HK-2 (cell line): ENCODE data around the gene EXOSC7.

Source experiments
- DNase-seq: peaks from one replicate; pipeline ENCODE4 v3.0.0-alpha.2; 2018; ENCODE audit not compliant: unreplicated experiment

The EXOSC7 gene

DNA sequence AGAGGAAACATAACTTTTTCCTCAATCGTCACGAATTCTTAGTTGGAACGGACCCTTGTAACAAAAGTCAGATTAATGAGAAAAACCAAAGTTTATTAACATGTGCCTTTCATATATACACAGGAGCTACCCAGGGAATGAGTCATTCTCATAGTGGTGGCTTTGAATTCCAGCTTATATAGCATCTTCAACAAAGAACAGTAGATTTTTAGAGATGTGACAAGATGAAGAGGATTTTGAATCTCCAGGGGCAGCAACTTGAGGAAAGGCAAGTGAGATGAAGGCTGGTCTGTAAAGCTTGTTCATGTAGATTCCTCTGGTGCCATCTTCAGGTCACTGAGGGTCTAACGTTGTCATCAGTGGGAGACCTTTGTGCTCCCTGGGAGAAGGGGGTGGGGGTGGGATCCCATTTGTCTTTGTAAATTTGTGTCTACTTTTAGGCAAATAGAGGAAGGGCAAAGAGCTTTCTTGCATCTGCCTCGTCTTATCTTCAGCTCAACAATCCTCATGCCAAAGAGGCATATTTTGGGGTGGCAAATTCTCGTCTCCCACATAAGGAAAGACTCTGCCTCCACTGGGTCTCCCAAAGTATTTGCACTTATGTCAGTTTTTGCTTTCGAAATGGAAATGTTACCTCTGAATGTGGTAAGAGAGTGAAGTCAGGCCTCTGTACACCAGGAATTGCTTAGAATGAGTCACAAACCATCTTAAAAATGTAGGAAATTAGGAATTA is 79.5 kb downstream of the EXOSC7 start:
- no peak for DNase-seq

DNA sequence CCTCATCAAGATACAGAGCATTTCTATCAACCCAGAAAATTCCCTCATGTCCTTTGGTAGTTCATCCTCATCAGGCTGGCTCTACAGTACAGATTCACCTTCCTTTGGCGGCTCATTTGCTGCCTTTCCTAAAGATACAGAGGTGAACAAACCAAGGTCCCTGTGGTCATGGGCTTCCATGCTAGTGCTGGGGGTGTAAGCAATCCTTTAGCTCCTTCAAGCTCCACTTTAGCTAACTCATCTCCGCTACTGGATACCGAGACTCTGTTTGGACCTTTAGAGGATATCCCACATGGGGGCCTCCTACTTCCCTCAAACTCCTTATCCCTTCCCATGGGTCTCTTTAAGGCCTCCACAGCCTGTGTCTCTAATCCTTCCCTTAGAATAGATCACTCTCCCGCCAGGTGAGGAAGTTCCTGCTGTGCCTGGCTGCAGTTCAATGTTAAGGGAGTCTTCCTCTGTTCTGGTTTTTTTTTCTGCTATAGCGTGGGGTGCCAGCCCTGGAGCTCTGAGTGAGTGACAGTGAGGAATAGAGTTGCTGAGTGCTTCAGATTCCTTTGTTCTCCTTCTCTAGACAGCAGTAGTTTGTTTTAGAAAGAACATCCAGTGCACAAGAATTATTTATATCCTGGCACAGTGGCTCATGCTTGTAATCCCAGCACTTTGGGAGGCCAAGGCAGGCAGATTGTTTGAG is 80.7 kb downstream of the EXOSC7 start:
- no peak for DNase-seq

DNA sequence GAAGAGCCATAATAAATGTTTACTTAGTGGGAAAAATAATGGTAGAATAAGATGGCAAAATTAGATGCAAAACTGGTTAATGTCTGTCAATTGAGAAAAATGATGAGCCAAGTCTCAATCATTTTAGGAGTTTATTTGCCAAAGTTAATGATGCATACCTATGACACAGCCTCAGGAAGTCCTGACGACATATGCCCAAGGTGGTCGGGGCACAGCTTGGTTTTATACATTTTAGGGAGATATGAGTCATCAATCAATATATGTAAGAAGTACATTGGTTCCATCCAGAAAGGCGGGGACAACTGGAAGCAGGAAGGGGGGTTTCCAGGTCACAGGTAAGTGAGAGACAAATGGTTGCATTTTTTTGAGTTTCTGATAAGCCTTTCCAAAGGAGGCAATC is 81.5 kb downstream of the EXOSC7 start:
- DNase-seq = no peak

DNA sequence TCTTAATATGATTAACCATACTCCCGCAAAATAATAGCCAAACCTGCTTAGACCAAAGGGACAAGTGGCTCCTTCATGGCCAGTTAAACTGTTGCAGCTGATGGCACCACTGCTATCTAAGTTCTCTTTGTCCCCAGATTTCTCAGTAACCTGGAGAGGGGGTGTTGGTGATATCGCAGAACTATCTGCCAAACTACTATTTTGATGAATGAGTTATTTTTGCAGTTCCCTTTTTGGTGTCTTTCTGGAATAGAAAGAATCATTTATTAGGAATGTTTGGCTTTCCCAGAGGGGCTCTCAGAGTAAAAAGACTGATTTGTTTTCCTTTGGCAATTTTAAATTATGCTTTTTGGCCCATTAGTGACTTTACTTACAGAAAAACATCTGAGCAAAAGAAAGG is 83.1 kb downstream of the EXOSC7 start:
- no peak for DNase-seq

DNA sequence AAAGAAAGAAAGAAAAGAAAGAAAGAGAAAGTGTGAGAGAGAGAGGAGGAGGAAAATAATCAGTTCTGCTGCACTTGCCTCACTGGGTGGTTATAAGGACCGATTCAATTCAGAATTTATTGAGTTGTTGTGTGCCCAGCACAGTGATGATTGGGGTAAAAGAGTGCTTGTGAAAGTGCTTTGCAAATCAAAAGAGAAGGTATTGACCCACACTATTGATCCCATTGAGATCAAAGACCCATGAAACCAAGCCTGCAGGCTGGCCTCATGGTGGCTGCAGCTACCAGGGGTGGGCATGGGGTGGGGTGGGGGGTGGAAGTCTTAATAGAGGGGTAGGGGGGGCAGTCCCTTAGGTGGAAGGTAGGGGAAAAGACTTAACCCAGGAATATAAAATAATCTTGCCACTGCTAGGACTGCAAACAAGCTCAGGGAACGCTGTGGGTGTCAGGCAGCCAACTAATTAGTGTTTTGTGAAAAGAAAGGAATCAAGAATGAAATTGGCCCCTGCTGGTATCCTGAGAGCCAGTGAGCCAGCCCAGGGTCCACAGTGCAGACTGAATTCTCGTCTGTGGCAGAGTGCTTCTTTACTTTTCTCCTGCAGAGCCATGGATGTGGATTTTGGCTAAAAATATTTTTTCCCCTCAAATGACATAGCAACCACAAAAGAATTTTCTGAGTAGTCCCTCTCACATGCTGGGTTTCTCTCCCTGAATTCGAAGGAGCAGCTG is 84.3 kb downstream of the EXOSC7 start:
- DNase-seq = no peak
